D721Med (cell line): Measurements from ENCODE around the gene TMEM161A.

Experiments used
- DNase-seq: peaks from one replicate; pipeline ENCODE4 v3.0.0; 2011; ENCODE audit warnings: low spot score; ENCODE audit not compliant: insufficient read length
- FAIRE-seq: peaks from 2 replicates; lab custom pipeline; 2011; peaks lifted over from hg19 to GRCh38; lab: Jason Lieb, UNC
- TF ChIP-seq, protein P1 (sequence below): IDR thresholded peaks from 2 replicates; pipeline ENCODE4 v1.5.1; 2012; ENCODE audit warnings: mild to moderate bottlenecking, control low read depth; ENCODE audit not compliant: insufficient read depth; ENCODE audit errors: missing control alignments

The TMEM161A gene

GRCh38 chr19:19074196-19074882, 63.9 kb downstream of the TMEM161A start:
- no peak for DNase-seq
- FAIRE-seq = no peak
- TF ChIP-seq, protein P1, sequence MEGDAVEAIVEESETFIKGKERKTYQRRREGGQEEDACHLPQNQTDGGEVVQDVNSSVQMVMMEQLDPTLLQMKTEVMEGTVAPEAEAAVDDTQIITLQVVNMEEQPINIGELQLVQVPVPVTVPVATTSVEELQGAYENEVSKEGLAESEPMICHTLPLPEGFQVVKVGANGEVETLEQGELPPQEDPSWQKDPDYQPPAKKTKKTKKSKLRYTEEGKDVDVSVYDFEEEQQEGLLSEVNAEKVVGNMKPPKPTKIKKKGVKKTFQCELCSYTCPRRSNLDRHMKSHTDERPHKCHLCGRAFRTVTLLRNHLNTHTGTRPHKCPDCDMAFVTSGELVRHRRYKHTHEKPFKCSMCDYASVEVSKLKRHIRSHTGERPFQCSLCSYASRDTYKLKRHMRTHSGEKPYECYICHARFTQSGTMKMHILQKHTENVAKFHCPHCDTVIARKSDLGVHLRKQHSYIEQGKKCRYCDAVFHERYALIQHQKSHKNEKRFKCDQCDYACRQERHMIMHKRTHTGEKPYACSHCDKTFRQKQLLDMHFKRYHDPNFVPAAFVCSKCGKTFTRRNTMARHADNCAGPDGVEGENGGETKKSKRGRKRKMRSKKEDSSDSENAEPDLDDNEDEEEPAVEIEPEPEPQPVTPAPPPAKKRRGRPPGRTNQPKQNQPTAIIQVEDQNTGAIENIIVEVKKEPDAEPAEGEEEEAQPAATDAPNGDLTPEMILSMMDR = no peak

DNA sequence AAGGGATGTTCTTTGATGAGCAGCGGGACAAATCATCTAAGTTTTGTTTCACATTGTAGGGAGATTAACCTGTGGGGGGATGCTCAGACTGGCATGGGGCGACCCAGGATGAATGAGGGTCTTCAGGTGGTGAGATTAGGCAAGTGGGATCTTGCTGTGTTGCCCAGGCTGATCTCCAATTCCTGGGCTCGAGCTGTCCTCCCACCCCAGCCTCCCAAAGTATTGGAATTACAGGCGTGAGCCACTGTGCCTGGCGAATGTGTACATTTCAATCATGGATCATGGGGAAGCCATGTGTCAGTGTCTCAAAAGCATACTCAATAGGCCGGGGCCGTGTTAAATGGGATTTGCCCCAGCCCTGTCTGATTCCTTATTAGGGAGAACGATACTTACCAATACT, 66.4 kb downstream of the TMEM161A start:
- DNase-seq = no peak
- TF ChIP-seq, protein P1 = no peak
- FAIRE-seq = no peak
